HG03469 (cell line): Measurements from ENCODE around the gene CIB2.
A peak's percentile ranks its signal among the peaks of the same experiment; 100 is the strongest.
"Not testable (repeated sequence)": the region's sequence is repeated elsewhere in the genome, so short reads cannot be mapped to it uniquely, and the experiment has no call there.

Experiments
- ATAC-seq: cut with Tn5 transposase; IDR thresholded peaks from one replicate; pipeline ENCODE4 v1.9.1; 2021; ENCODE audit warnings: mild to moderate bottlenecking, moderate library complexity, moderate number of reproducible peaks; ENCODE audit not compliant: unreplicated experiment

CIB2 gene

DNA sequence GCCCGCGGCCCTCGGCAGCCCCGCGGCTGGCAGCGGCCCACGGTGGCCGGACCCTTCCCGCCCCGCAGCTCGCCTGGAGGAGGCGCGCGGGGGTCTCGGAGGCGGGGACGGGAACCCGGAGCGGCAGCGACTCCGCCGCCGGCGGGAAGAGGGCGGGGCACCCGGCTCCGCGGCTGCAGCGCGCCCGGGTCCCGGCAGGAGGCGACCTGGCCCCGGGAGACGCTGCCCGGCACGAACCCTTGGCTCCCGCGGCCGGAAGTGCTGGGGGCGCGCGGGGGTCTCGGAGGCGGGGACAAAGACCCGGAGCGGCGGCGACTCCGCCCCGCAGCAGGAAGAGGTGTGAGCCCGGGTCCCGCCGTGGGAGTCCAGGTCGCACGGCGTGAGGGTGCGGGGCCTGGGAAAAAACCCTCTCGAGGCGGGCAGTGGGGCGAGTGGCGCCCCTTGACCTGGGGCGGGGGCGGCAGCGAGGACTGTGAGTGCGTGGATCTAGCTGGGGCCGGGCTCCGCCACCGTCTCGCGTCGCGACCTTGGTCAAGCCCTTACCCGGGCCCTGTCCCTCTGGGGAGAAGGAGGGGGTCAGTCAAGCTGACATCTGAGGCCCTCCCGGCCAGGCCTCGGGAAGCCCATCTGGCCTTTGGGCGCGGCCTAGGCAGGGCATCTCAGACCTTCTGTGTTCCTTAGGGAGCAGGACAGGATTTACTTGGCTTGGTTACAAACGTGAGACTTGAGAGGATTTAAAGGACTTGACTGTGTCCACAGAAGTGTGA, at the start of gene CIB2:
CIB2 (minus strand) TSS at position 151 of the 767 bp plus-strand sequence. CDS start 230 bp downstream, outside the sequence.
- peak; percentile 41 for ATAC-seq

DNA sequence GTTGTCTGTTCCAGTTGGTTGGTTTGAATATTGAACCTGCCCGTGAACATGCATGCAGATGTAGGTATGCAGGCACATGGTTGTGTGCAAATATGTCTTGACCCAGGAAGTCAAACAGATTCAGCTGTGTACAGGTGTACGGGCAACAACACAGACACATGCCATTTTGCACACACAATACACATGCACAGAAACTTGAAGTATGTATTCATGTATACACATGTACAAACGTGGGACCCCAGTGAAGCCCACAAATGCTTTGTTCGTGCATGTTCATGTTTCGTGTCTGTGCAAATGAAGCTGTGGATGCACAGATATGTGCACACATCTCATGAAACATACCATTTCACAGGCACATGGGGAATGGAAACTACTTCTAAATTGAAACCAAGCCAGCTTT, 48.7 kb upstream of the CIB2 start:
- ATAC-seq, result no peak

DNA sequence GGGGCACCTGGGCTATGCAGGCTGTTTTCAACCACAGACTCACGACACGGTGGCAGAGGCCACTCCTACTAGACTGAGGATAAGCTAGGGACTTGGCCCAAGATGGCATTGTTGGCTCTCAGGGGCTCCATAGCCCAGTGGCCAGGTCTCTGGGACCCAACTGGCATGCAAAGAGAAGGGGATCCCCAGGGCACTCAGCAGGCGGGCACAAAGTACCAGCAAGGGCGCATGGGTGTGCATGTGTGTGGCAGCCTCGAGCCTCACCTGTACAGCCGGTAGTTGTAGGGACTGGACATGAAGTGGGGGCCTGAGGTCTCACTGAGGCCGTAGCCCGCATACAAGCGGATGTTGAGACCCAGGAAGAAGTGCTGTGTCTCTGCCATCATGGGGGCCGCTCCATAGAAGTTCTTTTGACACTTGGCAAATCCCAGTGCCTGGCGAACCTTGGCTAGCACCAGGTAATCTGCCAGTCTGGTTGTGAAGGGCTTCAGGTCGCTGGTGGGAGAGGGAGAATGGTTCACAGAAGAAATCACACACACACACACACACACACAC, 48.1 kb upstream of the CIB2 start:
- ATAC-seq, result no peak

DNA sequence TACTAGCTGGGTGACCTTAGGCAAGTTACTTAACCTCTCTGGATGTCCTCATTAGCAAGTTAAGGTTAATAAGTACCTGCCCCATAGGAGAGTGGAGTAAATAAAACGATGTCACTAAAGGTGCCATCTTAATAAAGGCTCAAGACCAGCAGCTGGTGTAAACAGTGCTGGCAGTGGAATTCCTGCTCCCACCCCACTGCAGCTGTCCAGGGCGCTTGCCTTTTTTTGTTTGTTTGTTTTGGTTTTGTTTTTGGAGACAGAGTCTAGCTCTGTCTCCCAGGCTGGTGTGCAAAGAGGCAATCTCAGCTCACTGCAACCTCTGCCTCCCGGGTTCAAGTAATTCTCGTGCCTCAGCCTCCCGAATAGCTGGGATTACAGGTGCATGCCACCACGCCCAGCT, 46.8 kb upstream of the CIB2 start:
- no peak for ATAC-seq

DNA sequence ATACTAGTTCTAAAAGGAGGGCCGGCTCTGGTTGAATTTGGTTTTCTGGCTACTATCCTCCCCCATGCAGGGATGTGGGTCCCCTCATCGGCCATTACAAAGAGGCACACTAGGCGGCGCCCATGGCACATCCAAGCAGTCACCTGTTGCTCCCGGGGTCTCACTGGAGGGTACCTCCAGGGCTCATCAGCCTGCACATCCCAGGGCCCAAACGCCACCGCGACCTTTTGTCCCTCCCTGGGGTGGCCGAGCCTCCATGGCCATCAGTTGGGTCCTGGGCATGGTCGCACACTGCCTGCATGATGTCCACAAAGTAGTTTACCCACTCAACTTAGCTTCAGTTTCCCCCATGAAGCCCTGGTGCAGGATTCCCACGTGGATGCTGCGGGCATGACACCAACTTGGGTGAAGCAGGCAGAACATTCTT, 46.2 kb upstream of the CIB2 start:
- ATAC-seq, result no peak

DNA sequence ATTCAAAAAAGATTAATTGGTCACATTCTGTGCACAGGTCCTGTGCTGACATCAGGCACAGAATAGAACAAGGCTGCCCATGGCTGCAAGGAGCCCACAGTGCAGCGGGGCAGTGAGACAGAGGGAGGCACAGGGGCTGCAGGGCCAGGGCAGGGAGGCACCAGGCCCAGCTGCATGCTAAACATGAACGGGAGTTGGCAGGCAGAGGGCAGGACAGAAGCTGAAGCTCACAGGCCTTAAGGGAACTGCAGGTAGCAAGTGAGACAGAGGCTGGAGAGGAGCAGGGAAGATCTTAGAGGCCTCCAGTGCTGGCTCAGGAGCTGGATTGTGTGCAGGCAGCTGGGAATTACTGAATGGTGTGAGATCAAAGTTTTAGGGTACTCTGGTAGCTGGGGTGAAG, 44.1 kb upstream of the CIB2 start:
- ATAC-seq, result no peak

DNA sequence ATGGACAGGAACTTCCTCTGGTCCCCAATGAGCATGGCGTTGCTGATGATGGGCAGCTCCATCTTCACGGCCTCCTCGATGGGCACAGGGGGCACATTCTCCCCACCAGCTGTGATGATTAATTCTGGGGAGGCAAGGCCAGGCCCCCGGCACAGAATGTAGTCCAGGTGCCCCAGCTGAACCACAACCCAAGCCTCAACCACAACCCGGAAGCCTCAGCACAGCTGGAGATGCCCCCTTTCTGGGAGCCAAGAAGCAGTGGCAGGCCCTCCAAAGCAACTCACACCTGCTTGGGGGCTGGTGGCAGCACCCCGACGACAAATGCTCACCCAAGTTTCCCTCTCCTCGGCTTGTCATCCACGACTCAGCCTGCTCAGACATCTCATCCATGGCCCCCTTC, 43.2 kb upstream of the CIB2 start:
- no peak for ATAC-seq

DNA sequence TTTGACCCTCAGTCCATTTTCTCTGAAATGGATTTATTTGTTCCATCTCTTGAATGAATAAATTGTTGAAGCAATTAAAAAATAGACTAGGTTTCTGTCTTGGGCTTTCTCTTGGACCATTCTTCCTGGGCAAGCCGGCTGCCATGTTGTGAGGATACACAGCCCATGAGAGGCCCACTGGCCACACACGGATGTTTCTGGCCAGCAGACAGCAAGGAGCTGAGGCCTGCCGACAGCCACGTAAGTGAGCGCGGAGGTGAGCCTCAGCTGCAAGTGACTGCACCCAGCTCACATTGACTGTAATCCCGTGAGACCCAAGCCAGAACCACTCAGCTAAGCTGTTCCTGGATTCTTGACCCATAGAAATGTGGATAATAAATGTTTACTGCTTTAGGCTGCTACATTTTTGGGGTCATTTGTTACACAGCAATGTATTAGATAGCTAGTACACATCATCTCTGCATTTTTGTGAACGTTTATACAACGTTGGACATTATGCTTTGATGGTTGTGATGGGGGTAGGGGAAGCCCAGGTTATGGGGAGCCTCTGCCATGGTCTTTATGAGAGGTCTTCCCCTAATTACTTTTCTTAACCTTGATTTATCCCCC, 40.7 kb upstream of the CIB2 start:
- ATAC-seq, result no peak

DNA sequence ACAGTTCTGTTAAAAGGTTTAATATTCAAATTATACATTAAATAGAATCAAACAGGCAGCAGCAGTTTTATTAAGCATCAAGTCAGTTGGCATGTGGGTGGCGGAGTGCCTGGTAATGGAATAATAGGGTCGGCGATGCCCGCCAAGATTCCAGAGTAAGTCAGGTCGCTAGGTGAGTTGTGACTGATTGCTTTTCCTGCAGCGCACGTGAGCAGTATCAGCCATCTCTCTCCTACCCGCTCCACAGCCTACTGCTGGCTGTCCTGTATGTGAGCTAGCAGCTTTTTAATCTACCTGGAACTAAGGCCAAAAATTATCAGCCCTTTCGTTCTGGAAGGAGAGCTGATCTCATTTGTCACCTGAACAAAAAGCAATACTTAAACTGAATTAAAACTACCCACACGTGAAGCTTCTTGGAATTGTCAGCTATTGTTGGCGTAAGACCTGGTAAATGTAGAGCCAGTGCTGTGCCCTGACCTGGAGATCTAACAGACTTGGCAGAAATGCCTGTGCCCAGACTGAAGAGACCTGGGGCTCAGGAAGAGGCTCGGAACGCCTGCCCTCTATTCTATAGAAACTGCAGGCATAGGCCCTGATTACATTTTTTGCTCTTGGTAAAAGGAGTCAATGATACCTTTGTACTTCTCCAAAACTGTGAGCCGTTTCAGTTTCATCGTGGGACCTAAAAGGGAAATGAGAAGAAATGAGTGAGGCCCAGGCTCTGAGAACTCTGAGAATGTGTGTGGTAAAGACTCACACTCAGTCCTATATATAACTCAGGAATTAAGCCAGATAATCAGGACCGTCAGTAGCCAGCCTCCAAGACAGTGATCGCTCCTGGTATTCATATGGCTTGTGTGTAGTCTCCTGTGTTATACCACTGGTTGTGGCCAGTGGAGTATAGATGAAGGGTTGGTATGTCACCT, 39.9 kb upstream of the CIB2 start:
- ATAC-seq, result peak; percentile 59

DNA sequence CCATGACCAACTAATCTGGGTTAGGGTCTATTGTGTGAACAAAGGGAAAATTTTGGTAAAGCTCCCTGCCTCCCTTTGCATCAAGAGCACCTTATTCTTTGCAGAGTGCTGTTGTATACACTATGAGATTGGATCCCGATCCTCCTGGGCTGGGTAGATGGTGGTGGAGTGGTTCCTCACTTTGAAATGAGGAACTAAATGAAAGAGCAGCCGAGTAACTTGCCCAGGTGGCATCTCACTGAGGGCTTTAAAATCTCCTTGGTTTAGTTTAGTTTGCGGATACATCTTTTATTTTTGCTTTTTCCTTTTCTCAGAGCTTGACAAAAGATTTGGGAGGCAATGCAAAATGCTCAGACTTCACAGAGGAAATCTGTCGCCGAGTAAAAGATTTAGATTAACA, 37.4 kb upstream of the CIB2 start:
- ATAC-seq, result no peak

DNA sequence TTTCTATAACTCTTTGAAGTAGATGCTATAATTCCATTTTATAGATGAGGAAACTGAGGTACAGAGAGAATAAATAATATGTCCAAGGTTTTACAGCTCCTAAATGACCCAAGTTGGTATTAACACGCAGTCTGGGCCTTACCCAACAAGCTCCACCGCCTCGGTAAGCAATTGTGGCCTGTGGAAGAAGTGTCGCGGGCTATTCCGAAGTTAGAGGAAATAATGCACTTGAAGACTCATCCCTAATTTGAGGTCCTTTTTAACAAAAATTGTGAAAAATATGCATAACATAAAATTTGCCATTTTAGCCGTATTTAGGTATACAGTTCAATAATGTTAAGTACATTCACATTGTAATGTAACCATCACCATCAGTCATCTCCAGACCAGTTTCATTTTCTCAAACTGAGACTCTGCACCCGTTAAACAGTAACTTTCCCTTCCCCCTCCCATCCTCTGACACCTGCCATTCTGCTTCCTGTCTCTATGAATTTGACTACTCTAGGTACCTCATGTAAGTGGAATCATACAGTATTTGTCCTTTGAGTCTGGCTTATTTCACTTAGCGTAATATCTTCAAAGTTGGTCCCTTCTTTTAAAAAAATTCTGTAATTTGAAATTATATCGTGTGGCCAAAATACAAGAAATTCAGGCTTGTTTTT, 36.1 kb upstream of the CIB2 start:
- ATAC-seq, result peak; percentile 45

DNA sequence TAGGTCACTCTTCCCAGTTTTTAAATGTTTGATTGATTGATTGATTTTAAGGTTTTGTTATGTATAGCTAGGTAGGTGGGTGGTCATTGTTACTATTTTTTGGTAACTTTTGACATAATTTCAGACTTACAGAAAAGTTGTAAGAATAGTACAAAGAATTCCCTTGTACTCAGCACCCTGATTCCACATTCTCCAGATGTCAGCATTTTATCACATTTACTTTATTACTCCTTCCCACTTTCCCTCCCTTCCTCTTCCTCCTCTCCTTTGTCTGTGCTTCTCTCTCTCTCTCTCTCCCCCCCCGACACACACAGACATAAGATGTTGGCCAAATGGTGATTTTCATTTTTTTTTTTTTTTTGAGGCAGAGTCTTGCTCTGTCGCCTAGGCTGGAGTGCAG, 32.8 kb upstream of the CIB2 start:
- ATAC-seq, result no peak

DNA sequence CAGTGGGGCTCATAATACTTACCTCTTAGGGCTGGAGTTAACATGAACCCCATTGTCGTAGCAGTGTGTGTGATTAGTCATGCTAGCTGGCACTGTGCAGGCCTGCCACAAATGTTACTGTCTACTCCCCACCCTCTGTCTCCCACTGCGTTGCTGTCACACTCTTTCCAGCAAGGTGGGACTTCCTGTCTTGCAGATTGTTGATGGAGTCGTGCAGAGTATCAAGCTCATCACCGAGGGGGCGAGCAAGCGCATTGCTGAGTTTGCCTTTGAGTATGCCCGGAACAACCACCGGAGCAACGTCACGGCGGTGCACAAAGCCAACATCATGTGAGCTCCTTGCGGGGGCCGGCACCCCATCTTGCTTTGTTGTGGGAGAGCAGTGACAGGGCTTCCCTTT, 30.8 kb upstream of the CIB2 start:
- no peak for ATAC-seq

DNA sequence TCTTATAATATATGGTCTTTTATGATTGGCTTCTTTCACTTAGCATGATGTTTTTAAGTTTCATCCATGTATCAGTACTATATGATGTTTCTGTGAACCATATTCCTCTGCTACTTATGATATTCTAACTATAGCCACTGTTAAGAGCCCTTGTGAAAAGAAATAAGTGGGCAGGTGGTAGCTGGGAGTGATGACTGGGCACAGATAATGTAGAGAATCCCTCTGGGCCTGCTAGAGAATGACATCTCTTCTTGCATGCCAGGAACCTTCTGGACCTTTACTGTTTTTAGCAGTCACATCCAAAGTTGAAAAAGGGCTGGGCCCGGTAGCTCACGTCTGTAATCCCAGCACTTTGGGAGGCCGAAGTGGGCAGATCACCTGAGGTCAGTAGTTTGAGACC, 28.1 kb upstream of the CIB2 start:
- ATAC-seq, result no peak

DNA sequence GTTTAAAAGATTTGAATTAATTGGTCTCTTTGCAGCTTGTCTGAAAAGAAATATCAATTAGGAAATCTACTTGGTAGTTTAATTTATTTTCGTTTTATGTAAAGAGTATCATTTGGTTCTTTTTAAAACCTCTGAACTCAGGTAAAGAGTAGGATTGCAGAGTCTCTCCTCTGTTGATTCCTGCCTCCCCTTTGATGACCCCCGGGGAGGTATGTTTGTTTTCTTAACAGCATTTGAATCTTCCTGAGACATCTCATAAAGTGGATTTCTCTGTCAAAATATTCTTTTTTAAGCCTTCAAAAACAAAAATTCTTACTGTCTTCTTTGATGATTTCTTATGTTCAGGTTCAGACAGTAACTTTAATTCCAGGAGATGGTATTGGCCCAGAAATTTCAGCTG, 26.0 kb upstream of the CIB2 start:
- no peak for ATAC-seq

DNA sequence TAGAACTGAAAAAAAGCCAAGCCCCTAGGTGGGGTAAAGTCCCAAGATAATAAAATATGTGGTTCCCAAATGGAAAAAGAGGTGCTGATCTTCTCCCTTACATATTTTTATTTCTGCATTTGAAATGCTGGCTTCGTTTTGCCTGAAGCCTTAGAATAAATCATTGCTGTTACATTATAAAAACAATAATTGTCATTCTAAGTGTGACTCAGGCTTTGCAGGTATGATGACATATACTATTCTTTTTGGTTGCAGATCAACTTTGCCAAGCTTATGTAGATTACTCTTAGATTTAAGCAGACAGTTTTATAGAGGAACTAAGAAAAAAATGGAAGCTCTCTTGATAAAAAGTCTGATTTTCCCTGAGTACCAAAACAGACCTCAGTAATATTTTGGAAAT, 25.4 kb upstream of the CIB2 start:
- no peak for ATAC-seq

DNA sequence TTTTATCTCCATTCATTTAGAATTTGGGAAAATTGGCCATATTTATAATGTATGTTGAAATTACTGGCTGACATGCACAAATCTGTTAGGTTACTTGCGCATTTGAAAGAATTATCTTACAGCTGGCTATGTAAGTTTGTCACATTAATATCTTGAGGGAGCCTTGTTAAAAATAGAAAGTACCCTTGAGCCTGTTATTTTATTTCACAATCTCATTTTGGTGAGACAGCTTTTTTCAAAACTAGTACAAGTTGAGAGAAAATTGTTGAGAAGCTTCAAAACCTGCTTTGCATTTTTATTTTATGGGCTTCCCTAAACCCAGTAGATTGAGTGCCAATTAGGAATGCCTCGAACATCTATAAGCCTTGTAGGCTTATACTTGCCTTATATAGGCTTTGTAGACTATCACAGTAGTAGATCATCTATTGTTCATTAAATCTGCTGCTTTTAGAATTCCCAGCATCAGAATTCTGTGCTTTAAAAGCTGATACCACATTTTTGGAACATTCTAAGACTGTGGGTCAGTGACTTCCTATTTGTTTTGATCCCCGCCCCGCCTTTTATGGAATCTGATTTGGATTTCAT, 24.2 kb upstream of the CIB2 start:
- no peak for ATAC-seq

DNA sequence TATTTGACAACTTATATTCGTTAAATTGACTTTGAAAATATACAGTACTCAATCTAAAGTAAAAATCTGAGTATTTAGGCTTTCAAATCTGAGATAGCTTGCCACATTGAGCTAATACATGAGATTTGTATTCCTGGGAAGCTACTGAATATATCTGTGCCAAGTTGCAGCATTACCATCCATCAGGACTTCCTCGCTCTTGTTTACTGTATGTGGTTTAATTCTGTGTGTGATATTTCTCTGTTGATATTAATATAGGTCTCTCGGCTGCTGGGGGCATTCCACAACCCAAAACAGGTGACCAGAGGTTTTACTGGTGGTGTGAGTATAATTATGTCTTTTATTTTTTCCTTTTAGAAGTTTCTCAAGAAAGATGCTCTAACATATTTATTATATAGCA, 23.7 kb upstream of the CIB2 start:
- ATAC-seq, result no peak

DNA sequence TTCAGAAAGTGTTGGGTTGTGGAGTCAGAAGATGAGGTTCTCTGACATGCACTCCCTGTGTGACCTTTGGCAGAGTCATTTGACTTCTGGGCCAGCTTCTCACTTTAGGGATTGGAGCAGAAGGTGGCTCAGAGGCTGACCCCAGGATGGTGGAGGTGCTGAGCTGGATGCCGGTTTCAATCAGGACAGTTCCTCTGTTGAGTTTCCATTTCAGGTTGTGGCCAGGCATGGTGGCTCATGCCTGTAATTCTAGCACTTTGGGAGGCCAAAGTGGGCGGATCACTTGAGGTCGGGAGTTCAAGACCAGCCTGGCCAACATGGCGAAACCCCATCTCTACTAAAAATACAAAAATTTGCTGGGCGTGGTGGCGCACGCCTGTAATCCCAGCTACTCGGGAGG, 19.8 kb upstream of the CIB2 start:
- ATAC-seq, result not testable (repeated sequence)
